NCI-H1105 treated with DMSO at 0.1 percent for 48 hours (cell line): ENCODE measurements around the gene COL18A1.

Experiments used
- DNase-seq: peaks from one replicate; lab custom pipeline; 2025; lab: John Stamatoyannopoulos, UW

Gene COL18A1

GRCh38 chr21:45507888-45508508, 103.0 kb downstream of the COL18A1 start:
- no peak for DNase-seq

DNA sequence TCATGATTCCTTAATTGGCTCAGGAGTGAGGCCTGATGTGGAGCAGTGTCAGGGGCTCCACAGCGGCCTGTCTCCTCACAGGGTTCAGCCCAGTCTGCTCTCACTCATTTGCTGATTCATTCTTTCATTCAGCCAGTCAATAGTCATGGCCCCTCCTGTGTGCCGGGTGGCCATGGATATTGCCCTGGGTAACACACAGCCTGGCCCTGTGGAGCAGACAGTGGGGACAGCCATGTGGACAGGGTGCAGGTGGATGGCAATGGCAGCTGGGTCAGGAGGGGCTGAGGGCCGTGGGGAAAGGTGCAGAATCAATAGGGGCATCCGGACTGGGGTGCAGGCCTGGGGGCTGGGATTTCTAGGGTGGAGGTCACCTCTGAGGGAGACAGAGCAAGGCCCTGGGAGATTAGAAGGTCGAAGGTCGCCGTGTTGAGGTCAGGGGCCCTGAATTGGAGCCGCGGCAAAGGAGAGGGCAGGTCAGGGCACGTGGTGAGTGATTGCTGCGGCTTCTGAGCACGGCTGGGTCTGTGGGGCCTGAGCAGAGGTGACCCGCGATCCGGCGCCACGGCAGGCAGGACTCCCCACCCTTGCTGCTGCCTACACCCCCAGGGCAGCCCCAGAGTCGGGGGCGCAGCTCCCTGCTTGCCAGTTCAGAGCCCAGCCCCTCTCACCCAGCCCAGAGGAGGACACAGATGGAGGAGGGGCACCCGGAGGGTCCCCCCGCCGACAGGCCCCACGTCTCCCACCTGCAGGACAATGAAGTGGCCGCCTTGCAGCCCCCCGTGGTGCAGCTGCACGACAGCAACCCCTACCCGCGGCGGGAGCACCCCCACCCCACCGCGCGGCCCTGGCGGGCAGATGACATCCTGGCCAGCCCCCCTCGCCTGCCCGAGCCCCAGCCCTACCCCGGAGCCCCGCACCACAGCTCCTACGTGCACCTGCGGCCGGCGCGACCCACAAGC, 103.9 kb downstream of the COL18A1 start:
- DNase-seq = no peak

GRCh38 chr21:45509566-45510465, 104.9 kb downstream of the COL18A1 start:
- no peak for DNase-seq

DNA sequence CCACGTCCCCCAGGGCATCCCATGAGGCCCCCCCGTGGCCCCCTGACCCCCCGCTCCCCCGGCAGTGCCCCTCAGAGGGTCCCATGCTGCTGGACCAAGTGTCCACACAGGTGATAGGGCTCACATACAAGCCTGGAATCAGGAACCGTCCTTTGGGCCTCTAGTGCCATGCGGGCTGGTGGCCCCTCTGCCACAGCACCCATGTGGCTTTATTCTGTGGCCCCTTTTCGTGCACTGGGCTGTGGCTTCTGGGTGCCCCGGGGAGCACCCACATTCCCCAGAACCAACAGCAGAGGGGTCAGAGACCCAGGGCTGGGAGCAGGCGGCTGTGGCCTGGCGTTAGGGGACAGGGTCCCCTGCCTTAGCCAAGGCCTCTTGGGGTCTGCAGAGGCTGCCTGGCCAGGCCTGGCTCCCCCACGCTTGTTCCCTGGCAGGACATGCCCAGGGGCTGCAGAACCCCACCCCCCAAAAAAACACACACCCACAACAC, 105.5 kb downstream of the COL18A1 start:
- DNase-seq = no peak

- DNase-seq = no peak
Measured at GRCh38 chr21:45511007-45511406, 106.0 kb downstream of the COL18A1 start.

DNA sequence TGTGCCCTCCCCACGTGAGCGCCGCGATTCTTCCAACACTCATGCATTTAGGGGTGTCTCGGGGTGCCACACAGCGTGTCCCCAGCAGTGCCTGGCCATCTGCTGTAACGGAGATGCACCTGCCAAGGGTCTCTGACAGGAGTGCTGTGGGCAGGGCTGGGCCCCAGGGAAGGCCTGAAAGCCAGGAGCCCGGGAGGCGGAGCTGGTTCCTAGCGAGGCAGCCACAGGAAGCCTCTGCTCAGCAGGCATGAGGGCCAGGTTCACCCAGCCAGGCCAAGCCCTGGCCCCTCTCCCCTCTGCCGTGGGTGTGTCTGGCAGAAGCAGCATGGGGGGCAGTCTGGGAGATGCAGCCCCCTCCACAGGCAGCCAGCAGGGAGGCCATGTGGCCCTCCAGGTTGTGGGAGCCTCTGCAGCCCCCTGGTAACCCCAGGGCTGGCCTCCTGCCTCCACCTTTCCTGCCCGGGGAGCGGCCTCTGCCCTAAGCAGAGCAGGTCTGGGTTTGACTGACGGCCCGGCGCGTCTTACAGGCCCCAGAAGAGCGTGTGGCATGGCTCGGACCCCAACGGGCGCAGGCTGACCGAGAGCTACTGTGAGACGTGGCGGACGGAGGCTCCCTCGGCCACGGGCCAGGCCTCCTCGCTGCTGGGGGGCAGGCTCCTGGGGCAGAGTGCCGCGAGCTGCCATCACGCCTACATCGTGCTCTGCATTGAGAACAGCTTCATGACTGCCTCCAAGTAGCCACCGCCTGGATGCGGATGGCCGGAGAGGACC, 106.9 kb downstream of the COL18A1 start:
- DNase-seq = no peak

- DNase-seq = no peak
Measured at GRCh38 chr21:45512626-45513002, 107.6 kb downstream of the COL18A1 start.

DNA sequence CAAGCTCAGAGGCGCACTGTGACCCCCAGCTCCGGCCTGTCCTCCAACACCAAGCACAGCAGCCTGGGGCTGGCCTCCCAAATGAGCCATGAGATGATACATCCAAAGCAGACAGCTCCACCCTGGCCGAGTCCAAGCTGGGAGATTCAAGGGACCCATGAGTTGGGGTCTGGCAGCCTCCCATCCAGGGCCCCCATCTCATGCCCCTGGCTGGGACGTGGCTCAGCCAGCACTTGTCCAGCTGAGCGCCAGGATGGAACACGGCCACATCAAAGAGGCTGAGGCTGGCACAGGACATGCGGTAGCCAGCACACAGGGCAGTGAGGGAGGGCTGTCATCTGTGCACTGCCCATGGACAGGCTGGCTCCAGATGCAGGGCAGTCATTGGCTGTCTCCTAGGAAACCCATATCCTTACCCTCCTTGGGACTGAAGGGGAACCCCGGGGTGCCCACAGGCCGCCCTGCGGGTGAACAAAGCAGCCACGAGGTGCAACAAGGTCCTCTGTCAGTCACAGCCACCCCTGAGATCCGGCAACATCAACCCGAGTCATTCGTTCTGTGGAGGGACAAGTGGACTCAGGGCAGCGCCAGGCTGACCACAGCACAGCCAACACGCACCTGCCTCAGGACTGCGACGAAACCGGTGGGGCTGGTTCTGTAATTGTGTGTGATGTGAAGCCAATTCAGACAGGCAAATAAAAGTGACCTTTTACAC, 108.2 kb downstream of the COL18A1 start:
- no peak for DNase-seq

GRCh38 chr21:45513741-45514310, 108.9 kb downstream of the COL18A1 start:
- no peak for DNase-seq

- no peak for DNase-seq
Measured at GRCh38 chr21:45514311-45515021, 109.5 kb downstream of the COL18A1 start.

DNA sequence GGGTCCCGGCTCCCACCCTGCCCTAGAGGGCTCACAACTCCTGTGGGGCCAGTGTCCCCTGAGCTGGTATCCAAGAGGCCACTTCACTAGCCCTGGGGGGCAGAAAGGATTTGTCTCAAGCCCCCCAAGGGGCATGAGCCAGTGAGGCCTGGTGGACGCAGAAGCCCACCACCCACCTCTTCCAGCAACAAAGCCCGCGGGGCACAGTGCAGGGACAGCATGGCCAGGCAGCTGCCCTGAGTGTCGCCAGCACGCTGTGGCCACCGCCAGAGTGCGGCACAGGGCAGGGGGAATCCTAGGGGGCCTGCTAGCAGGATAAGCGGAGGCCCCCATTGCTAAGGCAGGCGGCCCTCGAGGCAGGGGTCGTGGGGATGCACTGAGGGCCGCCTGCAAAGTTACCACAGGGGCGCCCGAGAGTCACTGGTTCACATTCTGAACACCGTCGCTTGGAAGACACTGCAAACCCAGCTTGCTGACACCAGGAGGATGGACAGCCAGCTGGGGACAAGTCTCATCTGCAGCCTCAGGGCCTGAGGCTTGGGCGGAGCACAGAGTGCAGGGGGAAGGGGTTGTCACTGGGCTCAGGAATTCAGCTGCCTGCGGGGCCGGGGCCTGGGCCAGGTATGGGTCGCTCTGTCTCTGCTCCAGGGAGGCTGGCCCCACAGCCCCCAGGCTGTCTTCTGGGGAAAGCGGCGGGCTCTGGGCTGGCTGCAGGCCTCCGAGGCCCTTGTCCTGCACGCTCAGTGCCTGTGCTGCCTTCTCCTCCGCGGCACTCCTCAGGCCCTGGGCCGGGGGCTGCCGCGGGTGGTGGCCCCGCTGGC, 110.5 kb downstream of the COL18A1 start:
- DNase-seq = no peak

GRCh38 chr21:45516071-45516670, 111.2 kb downstream of the COL18A1 start:
- no peak for DNase-seq

DNA sequence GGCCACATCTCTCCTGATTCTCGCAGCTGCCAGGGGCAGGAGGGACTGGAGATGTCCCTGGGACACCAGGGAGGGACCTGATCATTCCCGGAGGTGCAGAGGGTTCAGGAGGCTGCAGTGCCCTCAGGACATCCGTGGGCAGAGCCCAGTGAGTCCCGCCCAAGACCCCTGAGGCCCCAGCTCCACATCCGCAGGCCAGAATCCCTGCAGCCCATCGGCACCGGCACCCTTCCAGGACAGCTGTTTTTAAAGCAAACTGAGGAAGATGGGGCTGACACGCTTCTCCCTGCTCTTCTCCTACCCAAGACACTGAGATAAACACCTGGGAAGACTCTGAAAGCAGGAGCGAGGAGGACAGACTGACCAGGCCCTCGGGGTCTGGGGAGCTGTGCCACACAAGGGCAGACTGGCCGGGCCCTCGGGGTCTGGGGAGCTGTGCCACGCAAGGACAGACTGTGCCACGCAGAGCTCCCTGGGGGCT, 111.7 kb downstream of the COL18A1 start:
- no peak for DNase-seq

- no peak for DNase-seq
Measured at GRCh38 chr21:45517249-45518065, 112.5 kb downstream of the COL18A1 start.

DNA sequence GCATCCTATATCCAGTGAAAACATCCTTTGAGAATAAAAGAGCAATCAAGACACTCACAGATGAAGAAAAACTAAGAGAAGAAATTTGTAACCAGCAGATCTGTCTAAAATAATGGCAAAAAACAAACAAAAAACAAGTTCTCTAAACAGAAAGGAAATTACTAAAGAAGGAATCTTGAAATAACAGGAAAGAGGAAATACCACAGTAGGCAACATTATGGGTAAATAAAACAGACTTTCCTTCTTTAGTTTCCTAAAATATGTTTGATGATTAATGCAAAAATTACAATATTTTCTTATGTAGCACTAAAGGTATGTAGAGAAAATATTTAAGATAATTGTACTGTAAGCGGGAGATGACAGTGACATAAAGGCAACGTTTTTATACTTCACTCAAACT, 113.8 kb downstream of the COL18A1 start:
- no peak for DNase-seq

DNA sequence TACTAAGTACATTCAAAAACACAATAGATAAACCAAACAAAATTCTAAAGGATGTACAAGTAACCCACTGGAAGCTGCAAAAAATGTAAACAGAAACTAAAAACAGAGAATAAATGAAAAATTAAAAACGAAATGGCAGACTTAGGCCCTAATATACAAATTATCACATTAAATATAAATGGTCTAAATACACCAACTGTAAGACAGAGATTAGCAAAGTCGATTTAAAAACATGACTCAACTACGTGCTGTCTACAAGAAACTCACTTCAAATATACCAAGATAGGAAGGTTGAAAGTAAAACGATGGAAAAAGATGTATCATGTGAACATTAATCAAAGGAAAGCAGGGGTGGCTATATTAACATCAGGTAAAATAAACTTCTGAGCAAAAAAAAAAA, 114.2 kb downstream of the COL18A1 start:
- DNase-seq = no peak

DNA sequence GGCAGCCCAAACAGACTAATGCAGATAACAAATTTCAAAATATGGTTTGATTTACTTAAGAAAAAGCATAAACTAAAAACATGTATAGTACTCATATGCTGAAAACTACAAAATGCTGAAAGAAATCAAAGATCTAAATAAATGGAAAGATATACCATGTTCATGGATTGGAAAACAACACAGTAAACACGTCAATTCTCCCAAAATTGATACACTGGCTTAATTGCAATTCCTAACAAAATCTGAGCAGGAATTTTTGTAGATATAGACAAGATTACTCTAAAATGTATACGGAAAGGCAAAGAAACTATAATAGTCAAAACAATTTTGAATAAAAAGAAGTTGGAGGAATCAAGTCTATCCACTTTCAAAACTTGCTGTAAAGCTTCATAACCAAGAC, 116.3 kb downstream of the COL18A1 start:
- DNase-seq = no peak
